ENCODE results near the gene RBM20. TPM values are rescaled to one million over a fixed set of nuclear protein-coding genes. Genes with fewer than 3 reads are reported as not detected.

Gene RBM20
- total RNA-seq, 4 donors from 2014 or later, result 0.54 to 4.3 (median 1.5) TPM

DNA sequence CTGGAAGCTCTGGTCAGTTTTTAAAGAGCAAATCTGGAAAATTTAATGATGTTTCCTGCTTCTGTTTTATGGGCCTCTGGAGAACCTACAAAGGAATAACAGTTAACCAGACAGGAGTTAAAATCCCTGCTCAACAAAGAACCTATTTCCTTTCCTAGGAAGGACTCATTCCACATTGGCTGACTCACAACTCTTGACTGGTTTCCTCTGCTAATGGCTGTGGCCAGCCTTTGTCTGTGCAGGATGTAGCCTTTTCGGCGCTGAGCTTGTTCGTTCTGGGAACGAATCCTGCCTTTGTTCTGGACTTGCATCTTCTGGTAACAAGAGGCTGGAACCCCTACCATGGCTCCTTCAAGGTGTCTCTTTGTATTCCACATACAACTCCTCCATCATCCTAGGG is 114.8 kb downstream of the RBM20 start:
- Histone ChIP-seq H3K9me3 (no peaks in the 10 kb centered on the region), H3K36me3 (no peaks in the 10 kb centered on the region), H3K27ac (peak overlapping the region in 1 of 3 donors; percentile 10), H3K4me1 (no peaks in the 10 kb centered on the region), H3K27me3 (no peaks in the 10 kb centered on the region), H3K4me3 (replicated peaks in 1 of 3) (no peak overlapping the region)
- DNase-seq, result no peak
- no peak for TF ChIP-seq POLR2A (IDR thresholded peaks at IDR 0.05)
- TF ChIP-seq, protein P1, sequence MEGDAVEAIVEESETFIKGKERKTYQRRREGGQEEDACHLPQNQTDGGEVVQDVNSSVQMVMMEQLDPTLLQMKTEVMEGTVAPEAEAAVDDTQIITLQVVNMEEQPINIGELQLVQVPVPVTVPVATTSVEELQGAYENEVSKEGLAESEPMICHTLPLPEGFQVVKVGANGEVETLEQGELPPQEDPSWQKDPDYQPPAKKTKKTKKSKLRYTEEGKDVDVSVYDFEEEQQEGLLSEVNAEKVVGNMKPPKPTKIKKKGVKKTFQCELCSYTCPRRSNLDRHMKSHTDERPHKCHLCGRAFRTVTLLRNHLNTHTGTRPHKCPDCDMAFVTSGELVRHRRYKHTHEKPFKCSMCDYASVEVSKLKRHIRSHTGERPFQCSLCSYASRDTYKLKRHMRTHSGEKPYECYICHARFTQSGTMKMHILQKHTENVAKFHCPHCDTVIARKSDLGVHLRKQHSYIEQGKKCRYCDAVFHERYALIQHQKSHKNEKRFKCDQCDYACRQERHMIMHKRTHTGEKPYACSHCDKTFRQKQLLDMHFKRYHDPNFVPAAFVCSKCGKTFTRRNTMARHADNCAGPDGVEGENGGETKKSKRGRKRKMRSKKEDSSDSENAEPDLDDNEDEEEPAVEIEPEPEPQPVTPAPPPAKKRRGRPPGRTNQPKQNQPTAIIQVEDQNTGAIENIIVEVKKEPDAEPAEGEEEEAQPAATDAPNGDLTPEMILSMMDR (IDR thresholded peaks at IDR 0.05), result no peak
- 76 to 92% methylated on average over 4 of the region's 4 CpGs for WGBS, 2 donors
- intact Hi-C loops (cut with DNase I), result no loop called here

DNA sequence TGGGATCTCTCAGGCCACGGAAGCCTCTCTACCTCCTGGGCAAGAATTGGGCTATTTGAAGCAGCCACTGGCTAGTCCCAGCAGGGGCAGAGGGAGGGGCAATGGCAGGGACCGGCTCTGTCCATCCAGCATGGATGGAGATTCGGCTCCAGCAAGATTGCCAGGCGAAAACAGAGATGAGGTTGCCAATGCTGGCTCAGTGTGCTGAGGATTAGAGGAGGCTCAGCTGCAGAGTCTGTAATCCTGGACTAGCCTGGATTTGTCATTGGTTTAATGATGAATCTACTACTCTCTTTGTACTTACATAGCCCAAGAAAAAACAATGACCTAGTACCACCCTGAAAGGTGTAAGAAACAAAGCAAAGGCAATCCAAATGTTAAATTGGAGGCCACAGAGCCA is 115.4 kb downstream of the RBM20 start:
- Histone ChIP-seq H3K27ac (no peak overlapping the region), H3K27me3 (no peaks in the 10 kb centered on the region), H3K9me3 (no peaks in the 10 kb centered on the region), H3K4me1 (no peaks in the 10 kb centered on the region), H3K4me3 (replicated peaks in 1 of 3) (no peak overlapping the region), H3K36me3 (no peaks in the 10 kb centered on the region)
- TF ChIP-seq, protein P1 (IDR thresholded peaks at IDR 0.05), result no peak
- TF ChIP-seq POLR2A (IDR thresholded peaks at IDR 0.05), result no peak
- 84 to 91% methylated on average over 4 of the region's 4 CpGs for WGBS, 2 donors
- intact Hi-C loops (cut with DNase I), result no loop called here
- no peak for DNase-seq

DNA sequence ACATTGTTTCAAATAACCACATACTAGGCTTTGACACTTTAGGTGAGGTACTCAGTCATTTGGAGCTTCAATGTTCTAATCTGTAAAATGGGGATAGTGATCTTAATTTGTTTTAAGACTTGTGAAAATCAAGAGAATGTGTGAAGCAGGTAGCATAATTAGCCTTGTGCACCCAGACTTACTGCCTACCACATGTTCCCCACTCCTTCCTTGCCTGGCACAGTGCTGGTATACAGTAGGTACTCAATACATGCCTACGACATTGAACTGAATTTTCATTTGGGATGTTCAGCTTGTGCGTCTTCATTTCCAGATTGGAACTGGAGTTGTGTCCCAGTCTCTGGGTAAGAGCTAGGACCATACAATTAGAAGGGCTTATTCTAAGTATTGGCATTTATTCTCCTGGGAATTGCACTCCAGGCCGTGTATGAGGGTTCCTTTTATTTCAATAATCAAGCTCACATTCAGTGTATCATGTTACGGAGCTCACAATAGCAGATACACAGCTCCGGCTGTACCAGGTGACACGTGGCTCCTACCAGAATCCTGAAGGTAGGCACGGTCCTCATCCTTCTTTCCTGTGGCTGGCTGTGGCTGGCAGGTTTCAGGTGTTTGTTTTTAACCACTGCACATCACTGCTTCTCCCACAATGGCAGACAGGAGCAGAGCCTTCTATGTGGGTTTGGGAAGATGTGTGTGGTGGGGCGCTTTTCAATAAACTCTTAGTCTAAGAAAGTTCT is 118.1 kb downstream of the RBM20 start:
- 87% methylated on average over 8 of the region's 8 CpGs for WGBS, 2 donors
- Histone ChIP-seq H3K27me3 (no peaks in the 10 kb centered on the region), H3K4me1 (no peaks in the 10 kb centered on the region), H3K9me3 (no peaks in the 10 kb centered on the region), H3K36me3 (no peaks in the 10 kb centered on the region), H3K4me3 (replicated peaks in 1 of 3) (no peak overlapping the region), H3K27ac (no peak overlapping the region)
- intact Hi-C loops (cut with DNase I), result no loop called here
- no peak for DNase-seq
- no peak for TF ChIP-seq POLR2A (IDR thresholded peaks at IDR 0.05)
- TF ChIP-seq, protein P1 (IDR thresholded peaks at IDR 0.05), result no peak

DNA sequence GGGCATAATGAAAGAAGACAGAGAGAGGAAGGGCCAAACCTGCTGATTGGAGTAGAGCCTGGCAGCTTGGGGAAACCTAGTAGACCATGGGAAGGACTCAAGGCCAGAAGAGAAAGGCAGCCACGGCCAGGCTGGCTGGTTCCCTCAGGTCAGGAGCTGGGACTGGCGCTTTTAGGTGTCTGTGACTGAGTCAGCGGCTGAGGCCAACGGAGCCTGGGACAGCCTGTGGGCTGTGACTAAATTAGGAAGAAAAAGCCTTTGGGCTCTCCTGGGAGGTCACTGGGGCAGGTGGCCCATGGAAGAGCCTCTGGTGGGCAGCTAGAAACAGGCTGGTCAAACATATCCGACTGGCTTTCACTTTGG is 118.7 kb downstream of the RBM20 start:
- WGBS, 2 donors, result 89 to 95% methylated on average over 5 of the region's 5 CpGs
- intact Hi-C loops (cut with DNase I), result no loop called here
- Histone ChIP-seq H3K9me3 (no peaks in the 10 kb centered on the region), H3K27me3 (no peaks in the 10 kb centered on the region), H3K4me3 (replicated peaks in 1 of 3) (no peak overlapping the region), H3K4me1 (no peaks in the 10 kb centered on the region), H3K27ac (no peak overlapping the region), H3K36me3 (no peaks in the 10 kb centered on the region)
- TF ChIP-seq, protein P1 (IDR thresholded peaks at IDR 0.05), result no peak
- no peak for TF ChIP-seq POLR2A (IDR thresholded peaks at IDR 0.05)
- peak in 1 of 2 donors; percentile 30 for DNase-seq

DNA sequence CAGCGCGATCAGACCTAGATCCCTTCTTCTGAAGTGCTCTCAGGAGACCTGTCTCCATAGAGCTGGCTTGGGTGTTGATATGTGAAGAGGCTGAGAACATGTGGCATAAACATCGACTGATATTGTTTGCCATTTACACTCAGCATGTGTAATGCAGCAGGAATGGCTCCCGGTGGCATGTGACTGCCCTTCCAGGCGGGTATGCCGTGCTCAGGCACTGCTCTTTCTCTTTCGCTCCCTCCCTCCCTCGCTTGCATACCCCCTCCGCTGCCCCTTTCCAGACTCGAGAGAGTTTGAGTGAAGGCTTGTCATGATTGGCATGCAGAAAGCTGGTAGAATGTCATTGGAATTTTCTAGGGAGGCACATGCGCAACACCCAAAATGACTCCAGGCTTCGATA is 120.2 kb downstream of the RBM20 start:
- Histone ChIP-seq H3K27me3 (no peaks in the 10 kb centered on the region), H3K9me3 (no peaks in the 10 kb centered on the region), H3K36me3 (no peaks in the 10 kb centered on the region), H3K4me1 (no peaks in the 10 kb centered on the region), H3K27ac (no peak overlapping the region), H3K4me3 (replicated peaks in 1 of 3) (no peak overlapping the region)
- no peak for DNase-seq
- no peak for TF ChIP-seq POLR2A (IDR thresholded peaks at IDR 0.05)
- TF ChIP-seq, protein P1 (IDR thresholded peaks at IDR 0.05), result no peak
- intact Hi-C loops (cut with DNase I), result no loop called here
- WGBS, 2 donors, result 75 to 79% methylated on average over 12 of the region's 12 CpGs

Measured in thyroid gland (tissue), 4 donors.